Tibial artery (tissue), 4 donors: ENCODE measurements around the gene ATXN7.

Source experiments
- DNase-seq, 2 donors: peaks; one replicate each; pipeline ENCODE4 v3.0.0-alpha.2; 2019
- H3K27ac ChIP-seq, 2 donors: fragments of 200-600 bp; sonication (generic) in 1 of 2; 1 replicate in 1 of 2; 2 replicates in 1 of 2; pipeline ENCODE4 v1.5.1; 2018 to 2019; ENCODE audit warnings: mild to moderate bottlenecking in 1 of 2
- H3K27me3 ChIP-seq, 2 donors: fragments of 200-600 bp; sonication (generic) in 1 of 2; one replicate each; pipeline versions ENCODE4 v1.5.1 to v1.6.0; 2016 to 2019
- H3K36me3 ChIP-seq, 3 donors: fragments of 200-600 bp; sonication (generic) in 2 of 3; one replicate each; pipeline ENCODE4 v1.5.1; 2016 to 2019; ENCODE audit warnings: mild to moderate bottlenecking in 2 of 3
- H3K4me1 ChIP-seq, 4 donors: fragments of 200-600 bp; sonication (generic) in 2 of 4; 1 replicate in 3 of 4; 2 replicates in 1 of 4; pipeline ENCODE4 v1.5.1; 2016 to 2019
- H3K4me3 ChIP-seq, 2 donors: fragments of 200-600 bp; sonication (generic) in 1 of 2; 1 replicate in 1 of 2; 2 replicates in 1 of 2; pipeline ENCODE4 v1.5.1; 2018 to 2019; ENCODE audit warnings: mild to moderate bottlenecking in 2 of 2
- H3K9me3 ChIP-seq, 3 donors: fragments of 200-600 bp; sonication (generic) in 1 of 3; one replicate each; pipeline ENCODE4 v1.5.1; 2016 to 2019
- intact Hi-C: fragments of 100-400 bp; cut with DNase I; formaldehyde crosslinking; loops from one replicate; pipeline ENCODE4 v1.15.0; 2023; ENCODE audit warnings: low total_unique reads
- TF ChIP-seq, protein P1 (sequence below), 2 experiments: fragments of 200-600 bp in 1 of 2; fragments of 450-650 bp in 1 of 2; IDR thresholded peaks; one replicate each; pipeline ENCODE4 v1.5.1; 2017 to 2019; ENCODE audit warnings: antibody characterized with exemption in 2 of 2, mild to moderate bottlenecking in 1 of 2, moderate library complexity in 1 of 2

ATXN7 gene

DNA sequence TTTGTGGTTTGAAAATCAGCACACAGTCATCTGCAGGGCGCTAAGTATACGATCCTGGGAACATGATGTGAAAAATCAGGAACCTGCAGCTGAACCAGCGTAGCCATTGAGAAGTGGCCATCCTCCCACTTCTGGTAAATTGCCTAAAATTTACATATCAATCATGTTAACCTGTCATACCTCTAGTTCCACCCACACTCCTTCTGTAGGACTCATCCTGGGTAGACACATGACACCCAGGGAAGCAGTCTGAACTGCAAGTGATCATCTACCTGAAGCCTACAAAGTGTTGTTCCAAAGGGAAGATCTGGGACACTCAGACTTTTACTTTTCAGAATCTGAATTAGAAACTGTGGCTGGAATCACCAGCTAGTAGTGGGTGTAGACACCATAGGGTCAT lies 165.1 kb downstream of the ATXN7 start:
- H3K4me3 ChIP-seq, result no peak overlapping the region
- no peak for DNase-seq
- peaks cover 0 to 15% (median 4%) of the 10 kb centered on the region in 4 donors for H3K4me1 ChIP-seq
- TF ChIP-seq, protein P1, sequence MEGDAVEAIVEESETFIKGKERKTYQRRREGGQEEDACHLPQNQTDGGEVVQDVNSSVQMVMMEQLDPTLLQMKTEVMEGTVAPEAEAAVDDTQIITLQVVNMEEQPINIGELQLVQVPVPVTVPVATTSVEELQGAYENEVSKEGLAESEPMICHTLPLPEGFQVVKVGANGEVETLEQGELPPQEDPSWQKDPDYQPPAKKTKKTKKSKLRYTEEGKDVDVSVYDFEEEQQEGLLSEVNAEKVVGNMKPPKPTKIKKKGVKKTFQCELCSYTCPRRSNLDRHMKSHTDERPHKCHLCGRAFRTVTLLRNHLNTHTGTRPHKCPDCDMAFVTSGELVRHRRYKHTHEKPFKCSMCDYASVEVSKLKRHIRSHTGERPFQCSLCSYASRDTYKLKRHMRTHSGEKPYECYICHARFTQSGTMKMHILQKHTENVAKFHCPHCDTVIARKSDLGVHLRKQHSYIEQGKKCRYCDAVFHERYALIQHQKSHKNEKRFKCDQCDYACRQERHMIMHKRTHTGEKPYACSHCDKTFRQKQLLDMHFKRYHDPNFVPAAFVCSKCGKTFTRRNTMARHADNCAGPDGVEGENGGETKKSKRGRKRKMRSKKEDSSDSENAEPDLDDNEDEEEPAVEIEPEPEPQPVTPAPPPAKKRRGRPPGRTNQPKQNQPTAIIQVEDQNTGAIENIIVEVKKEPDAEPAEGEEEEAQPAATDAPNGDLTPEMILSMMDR (IDR thresholded peaks at IDR 0.05), result no peak
- H3K27ac ChIP-seq, result no peak overlapping the region
- no peaks in the 10 kb centered on the region for H3K36me3 ChIP-seq
- no peaks in the 10 kb centered on the region for H3K9me3 ChIP-seq
- peaks cover 0 to 2% of the 10 kb centered on the region in 2 donors for H3K27me3 ChIP-seq
- intact Hi-C loops, result no loop called here

DNA sequence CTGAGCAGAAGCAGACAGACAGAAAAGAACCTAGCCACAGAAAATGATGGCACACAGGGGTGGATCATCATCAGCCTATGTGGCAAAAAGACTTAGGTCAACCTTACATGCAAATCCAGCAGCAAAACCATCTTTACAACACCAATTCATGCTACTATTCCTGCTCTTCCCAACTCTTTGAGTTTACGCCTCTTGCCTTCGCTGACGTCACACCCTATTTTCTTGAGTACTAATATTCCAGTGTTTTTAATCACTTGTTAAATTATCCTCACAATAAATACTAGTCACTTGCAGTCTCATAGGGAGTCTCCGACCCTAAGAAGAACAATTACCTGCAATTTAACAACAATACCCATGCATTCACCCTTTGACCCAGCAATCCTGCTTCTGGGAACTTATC lies 165.6 kb downstream of the ATXN7 start:
- no peak for DNase-seq
- Histone ChIP-seq H3K36me3 (no peaks in the 10 kb centered on the region), H3K4me3 (no peak overlapping the region), H3K4me1 (peaks cover 0 to 10% (median 4%) of the 10 kb centered on the region in 4 donors), H3K27ac (no peak overlapping the region), H3K9me3 (peaks cover 0 to 3% (median 3%) of the 10 kb centered on the region in 3 donors), H3K27me3 (peaks cover 0 to 2% of the 10 kb centered on the region in 2 donors)
- TF ChIP-seq, protein P1 (IDR thresholded peaks at IDR 0.05), result no peak
- intact Hi-C loops, result no loop called here

DNA sequence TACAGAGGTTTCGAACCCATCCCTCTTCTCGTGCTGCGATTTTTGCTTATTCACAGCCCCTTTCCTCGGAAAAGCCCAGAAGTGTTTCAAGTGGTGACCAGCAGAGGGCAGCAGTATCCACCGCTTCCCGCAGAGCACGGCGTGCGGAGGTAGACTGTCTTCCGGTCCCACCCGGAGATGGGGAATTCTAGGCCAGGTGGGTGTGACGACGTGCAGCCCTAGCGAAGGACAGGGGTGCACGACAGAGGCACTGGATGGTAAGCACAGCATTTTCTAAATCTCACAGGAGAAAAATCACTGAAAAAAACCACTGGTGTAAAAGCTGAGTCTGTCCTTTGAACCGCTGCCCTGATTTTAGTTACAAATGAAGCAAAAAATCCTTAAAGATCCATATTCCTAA lies 167.1 kb downstream of the ATXN7 start:
- peak; percentile 41 to 78 for DNase-seq
- H3K4me3 ChIP-seq, result peak overlapping the region; percentile 20 to 41
- H3K27ac ChIP-seq, result no peak overlapping the region
- H3K36me3 ChIP-seq, result no peaks in the 10 kb centered on the region
- intact Hi-C loops, result loop anchor here (2.0 to 10.0 kb wide), 4 partner anchors 124 to 452 kb away; no protein-coding TSS in a partner anchor
- H3K9me3 ChIP-seq, result peaks cover 0 to 5% (median 3%) of the 10 kb centered on the region in 3 donors
- peaks cover 0 to 2% of the 10 kb centered on the region in 2 donors for H3K27me3 ChIP-seq
- TF ChIP-seq, protein P1 (IDR thresholded peaks at IDR 0.05), result peak; percentile 86 to 95
- H3K4me1 ChIP-seq, result peaks cover 0 to 10% (median 4%) of the 10 kb centered on the region in 4 donors

DNA sequence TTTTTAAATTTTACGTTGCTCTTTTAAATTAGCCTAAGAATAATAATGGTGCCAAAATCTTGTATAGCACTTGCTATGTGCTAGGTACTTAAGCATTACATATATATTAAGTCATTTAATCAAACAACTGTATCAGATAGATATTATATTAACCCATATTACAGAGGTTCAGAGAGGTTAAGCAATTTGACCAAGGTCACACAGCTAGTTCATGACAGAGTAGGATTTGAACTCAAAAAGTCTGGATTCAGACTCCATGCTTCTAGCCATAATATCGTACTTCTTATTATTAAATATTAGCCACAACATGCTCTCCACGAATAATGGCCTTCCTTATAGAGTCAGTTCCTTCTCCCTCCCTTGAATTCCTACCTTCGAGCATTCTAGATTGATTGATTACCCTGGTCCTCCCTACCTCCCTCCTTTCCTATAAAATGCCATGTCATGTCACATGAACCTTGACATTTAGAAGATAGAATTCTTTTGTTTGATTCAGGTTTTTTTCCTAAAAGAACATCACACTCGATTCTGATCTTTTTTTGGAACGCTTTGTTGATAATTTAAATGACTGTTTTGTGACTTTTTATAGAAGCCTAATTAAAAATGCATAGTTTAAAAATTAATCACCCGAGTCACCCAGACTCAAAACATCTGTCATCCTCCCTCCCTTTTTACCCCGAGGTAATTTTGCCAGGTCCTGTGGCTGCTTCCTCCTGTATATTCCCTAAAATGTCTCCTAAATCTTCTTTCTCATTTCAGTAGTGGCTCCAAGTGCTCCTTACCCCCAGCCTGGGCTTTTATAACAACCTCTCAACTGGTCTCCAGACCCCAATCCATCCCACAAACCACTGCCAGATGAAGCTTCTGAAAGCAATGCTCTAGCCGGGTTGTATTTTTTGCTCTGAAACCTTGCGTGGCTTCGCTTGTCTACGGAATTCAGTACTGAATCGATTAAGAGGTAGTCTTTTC lies 168.2 kb downstream of the ATXN7 start:
- Histone ChIP-seq H3K4me3 (no peak overlapping the region), H3K27ac (no peak overlapping the region), H3K36me3 (no peaks in the 10 kb centered on the region), H3K9me3 (peaks cover 0 to 5% (median 3%) of the 10 kb centered on the region in 3 donors), H3K4me1 (peaks cover 0 to 10% (median 4%) of the 10 kb centered on the region in 4 donors), H3K27me3 (peaks cover 0 to 2% of the 10 kb centered on the region in 2 donors)
- intact Hi-C loops, result loop anchor here (2.0 to 10.0 kb wide), 4 partner anchors 123 to 451 kb away; no protein-coding TSS in a partner anchor
- no peak for DNase-seq
- TF ChIP-seq, protein P1 (IDR thresholded peaks at IDR 0.05), result no peak

DNA sequence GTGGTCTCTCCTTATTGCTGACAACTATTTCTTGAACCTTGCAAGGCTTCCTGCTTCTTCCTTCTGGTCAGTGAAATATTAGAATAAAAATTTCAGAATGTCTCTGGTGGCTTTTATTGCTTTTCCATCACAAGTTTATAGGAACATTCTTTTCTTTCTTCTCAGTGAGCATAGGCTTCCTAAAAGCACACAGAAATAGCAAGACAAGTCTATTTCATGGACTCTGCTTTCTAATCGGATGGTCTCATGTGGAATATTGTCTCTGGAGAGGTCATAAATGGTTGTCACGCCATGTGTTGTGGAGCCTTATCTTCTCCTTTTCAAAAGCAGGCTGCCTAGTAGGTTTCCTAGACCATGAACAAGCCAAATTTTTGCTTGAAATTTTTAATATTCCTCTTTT lies 169.4 kb downstream of the ATXN7 start:
- H3K4me3 ChIP-seq, result no peak overlapping the region
- no peak for DNase-seq
- H3K9me3 ChIP-seq, result peaks cover 0 to 5% (median 3%) of the 10 kb centered on the region in 3 donors
- TF ChIP-seq, protein P1 (IDR thresholded peaks at IDR 0.05), result no peak
- no peak overlapping the region for H3K27ac ChIP-seq
- no peaks in the 10 kb centered on the region for H3K36me3 ChIP-seq
- H3K27me3 ChIP-seq, result peaks cover 0 to 2% of the 10 kb centered on the region in 2 donors
- peaks cover 0 to 10% (median 4%) of the 10 kb centered on the region in 4 donors for H3K4me1 ChIP-seq
- intact Hi-C loops, result loop anchor here (10.0 kb wide), 2 partner anchors 122 to 232 kb away; no protein-coding TSS in a partner anchor
